ENCODE data around the gene C5orf15.

- no peak for TF ChIP-seq POLR2A (IDR thresholded peaks at IDR 0.05)
- TF ChIP-seq, protein P1, sequence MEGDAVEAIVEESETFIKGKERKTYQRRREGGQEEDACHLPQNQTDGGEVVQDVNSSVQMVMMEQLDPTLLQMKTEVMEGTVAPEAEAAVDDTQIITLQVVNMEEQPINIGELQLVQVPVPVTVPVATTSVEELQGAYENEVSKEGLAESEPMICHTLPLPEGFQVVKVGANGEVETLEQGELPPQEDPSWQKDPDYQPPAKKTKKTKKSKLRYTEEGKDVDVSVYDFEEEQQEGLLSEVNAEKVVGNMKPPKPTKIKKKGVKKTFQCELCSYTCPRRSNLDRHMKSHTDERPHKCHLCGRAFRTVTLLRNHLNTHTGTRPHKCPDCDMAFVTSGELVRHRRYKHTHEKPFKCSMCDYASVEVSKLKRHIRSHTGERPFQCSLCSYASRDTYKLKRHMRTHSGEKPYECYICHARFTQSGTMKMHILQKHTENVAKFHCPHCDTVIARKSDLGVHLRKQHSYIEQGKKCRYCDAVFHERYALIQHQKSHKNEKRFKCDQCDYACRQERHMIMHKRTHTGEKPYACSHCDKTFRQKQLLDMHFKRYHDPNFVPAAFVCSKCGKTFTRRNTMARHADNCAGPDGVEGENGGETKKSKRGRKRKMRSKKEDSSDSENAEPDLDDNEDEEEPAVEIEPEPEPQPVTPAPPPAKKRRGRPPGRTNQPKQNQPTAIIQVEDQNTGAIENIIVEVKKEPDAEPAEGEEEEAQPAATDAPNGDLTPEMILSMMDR (IDR thresholded peaks at IDR 0.05), result no peak
- TF ChIP-seq POLR2AphosphoS5 (IDR thresholded peaks at IDR 0.05), result peak; percentile 76 to 84 (median 79)
These were observed 36.4 kb upstream of the C5orf15 start, which contains the start of gene VDAC1 for GRCh38 chr5:134004626-134005416.
